GM18951 (cell line): ENCODE results near the gene RTN4R.
"Not testable (repeated sequence)": the region's sequence is repeated elsewhere in the genome, so short reads cannot be mapped to it uniquely, and the experiment has no call there.

Source experiments
- POLR2A ChIP-seq: IDR thresholded peaks from 4 replicates; pipeline ENCODE4 v1.6.1; 2011; ENCODE audit warnings: mild to moderate bottlenecking; ENCODE audit not compliant: insufficient read length, insufficient read depth; ENCODE audit errors: extremely low read depth
- in situ Hi-C: fragments of 300-500 bp; cut with MboI; formaldehyde crosslinking; loops from one replicate; pipeline ENCODE4 v1.12.0; 2022; ENCODE audit warnings: low sequenced_read_pairs, mixed read lengths, inconsistent platforms; ENCODE audit not compliant: unreplicated experiment

RTN4R gene

GRCh38 chr22:20272700-20273099 is 4.6 kb upstream of the RTN4R start:
- TF ChIP-seq POLR2A: no peak
- in situ Hi-C loops: no loop called here

- in situ Hi-C loops: no loop called here
- no peak for TF ChIP-seq POLR2A
Measured at GRCh38 chr22:20272174-20272573, 4.1 kb upstream of the RTN4R start.

GRCh38 chr22:20271114-20271994 is 3.2 kb upstream of the RTN4R start:
- in situ Hi-C loops: no loop called here

GRCh38 chr22:20270190-20271113 is 2.3 kb upstream of the RTN4R start:
- in situ Hi-C loops: not testable (repeated sequence)

More at GRCh38 chr22:20271114-20271994, 3.2 kb upstream of the RTN4R start:
- TF ChIP-seq POLR2A: no peak

DNA sequence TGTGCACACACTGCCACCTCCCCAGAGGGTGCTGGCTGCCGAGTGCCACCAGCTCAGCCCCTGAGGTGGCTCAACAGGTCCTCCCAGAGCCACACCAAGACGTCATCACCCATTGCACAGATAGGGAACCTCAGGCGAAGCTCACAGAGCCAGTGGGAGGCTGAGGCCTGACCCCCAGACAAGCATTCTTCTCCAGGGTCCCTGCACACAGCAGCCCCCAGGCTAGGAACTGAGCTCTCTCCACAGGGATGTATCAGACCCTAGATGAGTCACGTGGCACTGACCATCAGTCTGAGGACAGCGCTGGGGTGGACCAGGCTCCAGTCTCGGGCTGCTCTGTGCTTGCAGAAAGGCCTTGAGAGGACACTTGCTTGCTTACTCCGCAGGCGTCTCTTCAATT is 1.6 kb upstream of the RTN4R start:
- in situ Hi-C loops: not testable (repeated sequence)

GRCh38 chr22:20269201-20269600 is 1.1 kb upstream of the RTN4R start:
- in situ Hi-C loops: not testable (repeated sequence)

- TF ChIP-seq POLR2A: no peak
- in situ Hi-C loops: no loop called here
Measured at GRCh38 chr22:20267441-20268278, 458 bp downstream of the RTN4R start.

GRCh38 chr22:20266667-20267440 is 1.3 kb downstream of the RTN4R start:
- in situ Hi-C loops: not testable (repeated sequence)

GRCh38 chr22:20265772-20266666 is 2.1 kb downstream of the RTN4R start:
- in situ Hi-C loops: not testable (repeated sequence)

DNA sequence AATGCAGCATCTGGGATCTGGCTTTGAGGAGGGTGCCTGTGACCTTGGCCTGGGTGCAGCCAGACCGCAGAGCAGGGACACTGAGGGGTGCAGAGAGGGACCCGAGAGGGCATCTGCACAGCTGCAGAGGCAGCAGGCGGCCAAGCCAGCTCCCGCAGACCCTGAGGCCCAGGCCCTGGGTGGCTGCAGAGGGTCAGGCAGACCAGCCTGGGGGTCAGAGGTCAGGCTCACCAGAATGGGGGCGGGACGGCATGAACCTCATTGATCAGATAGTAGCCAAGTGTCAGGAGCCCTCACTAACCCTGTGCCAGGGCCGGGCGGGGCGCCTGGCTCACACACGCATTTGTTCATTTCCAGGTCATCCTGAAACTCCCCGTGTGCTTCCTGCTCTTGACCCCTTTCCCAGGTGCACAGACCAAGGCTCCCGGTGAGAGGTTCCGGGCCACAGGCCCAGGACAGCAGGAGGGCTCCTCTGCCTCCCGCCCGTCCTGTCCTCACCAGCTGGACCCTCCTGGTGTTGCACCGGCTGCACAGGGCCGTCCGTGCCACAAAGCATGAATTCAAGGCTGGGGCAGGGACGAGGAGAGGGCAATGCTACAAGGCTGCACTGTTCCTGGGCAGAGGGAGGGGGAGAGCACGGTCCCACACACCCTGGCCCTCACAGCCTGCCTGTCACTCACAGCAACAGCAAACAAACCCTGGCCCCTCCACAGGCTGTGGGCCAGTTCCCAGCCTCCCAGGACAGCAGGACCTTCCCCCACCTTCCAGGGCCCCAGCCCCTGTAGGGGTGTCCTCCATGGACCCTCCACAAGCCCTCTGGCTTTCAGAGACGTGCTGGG is 3.3 kb downstream of the RTN4R start:
- no peak for TF ChIP-seq POLR2A
- in situ Hi-C loops: no loop called here

DNA sequence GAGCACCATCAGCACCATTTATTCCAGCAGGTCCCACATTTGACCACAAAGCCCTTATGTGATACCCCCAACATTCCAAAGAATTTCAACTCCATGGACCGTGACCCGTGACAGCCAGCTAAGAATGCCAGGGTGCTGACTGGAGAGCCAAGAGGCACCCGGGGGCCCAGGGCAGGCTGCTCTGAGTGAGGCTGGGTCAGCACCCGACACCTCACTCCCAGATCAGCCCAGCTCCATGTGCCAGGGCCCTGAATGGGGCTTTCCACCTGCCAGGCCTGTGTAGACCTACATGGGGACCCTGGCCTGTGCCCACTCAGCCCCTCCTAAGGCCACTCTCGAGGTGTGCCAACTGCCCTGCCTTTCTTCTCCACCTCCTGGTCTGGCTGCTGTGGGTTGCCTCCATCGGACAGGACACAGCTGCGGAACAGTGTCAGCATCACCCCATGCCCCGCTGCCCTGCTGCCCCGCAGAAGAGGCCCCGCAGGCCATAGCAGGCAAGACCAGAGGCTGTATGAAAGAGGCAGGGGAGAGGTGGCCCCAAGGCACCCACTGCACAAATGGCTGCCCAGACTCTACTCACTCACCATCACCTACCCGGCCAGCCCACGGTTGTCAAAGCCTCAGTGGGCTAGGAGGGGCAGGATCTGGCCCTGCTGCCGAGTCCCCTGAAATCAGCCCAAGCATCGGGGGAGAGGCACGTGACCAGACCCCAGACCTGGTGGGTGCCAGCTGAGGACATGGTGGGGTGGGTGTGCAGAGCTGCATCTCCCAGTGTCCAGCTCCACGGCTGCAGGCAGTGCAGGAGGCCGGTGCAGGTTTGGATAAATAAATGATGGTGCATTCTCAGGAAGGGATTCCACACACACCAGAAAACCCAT is 4.5 kb downstream of the RTN4R start:
- in situ Hi-C loops: not testable (repeated sequence)
